HEK293 (cell line): ENCODE data around the gene PIM1.

Experiments used
- CTCF ChIA-PET: fragments of 350-600 bp; formaldehyde crosslinking; extraction: SDS; loops from one replicate; lab custom pipeline; 2021; ENCODE audit warnings: antibody characterized with exemption; lab: Yijun Ruan, JAX
- POLR2A ChIA-PET: fragments of 300-600 bp; formaldehyde crosslinking; extraction: SDS; loops from one replicate; lab custom pipeline; 2020; ENCODE audit warnings: antibody characterized with exemption, inconsistent platforms; lab: Yijun Ruan, JAX
- H3K27ac ChIP-seq: fragments of 200-500 bp; sonication (Bioruptor generic); 2 replicates; pipeline ENCODE4 v1.5.1; 2014; ENCODE audit warnings: low read depth, low read length, control low read depth, inconsistent platforms; ENCODE audit errors: extremely low read depth
- H3K36me3 ChIP-seq, 2 experiments: fragments of 200-500 bp in 1 of 2; sonication (Bioruptor generic) in 1 of 2; 1 replicate in 1 of 2; 2 replicates in 1 of 2; pipeline ENCODE4 v1.5.1; 2014 to 2017; ENCODE audit warnings: inconsistent platforms in 2 of 2, low read length in 2 of 2; ENCODE audit not compliant: control insufficient read depth in 2 of 2, insufficient read depth in 1 of 2
- H3K4me1 ChIP-seq: fragments of 200-500 bp; sonication (Bioruptor generic); 2 replicates; pipeline ENCODE4 v1.5.1; 2014; ENCODE audit warnings: mild to moderate bottlenecking, low read length, inconsistent platforms; ENCODE audit not compliant: control insufficient read depth, insufficient read depth
- H3K4me3 ChIP-seq: 2 replicates; pipeline ENCODE4 v1.5.1; 2011; ENCODE audit warnings: low read depth, mild to moderate bottlenecking, control low read depth, low read length, moderate library complexity
- H3K9me3 ChIP-seq: fragments of 200-500 bp; sonication (Bioruptor generic); 2 replicates; pipeline ENCODE4 v1.5.1; 2014; ENCODE audit warnings: low read depth, low read length, inconsistent platforms; ENCODE audit not compliant: control insufficient read depth, insufficient read depth
- GFI1B ChIP-seq: fragments of 450-650 bp; formaldehyde crosslinking; IDR thresholded peaks from 2 replicates; pipeline ENCODE4 v1.5.1; 2016; ENCODE audit warnings: missing biosample characterization, missing genetic modification characterization
- HOXD13 ChIP-seq: sonication (generic); formaldehyde crosslinking; IDR thresholded peaks from 2 replicates; pipeline ENCODE4 v1.8.0; 2022; ENCODE audit warnings: missing genetic modification reagents, borderline replicate concordance
- KLF10 ChIP-seq: fragments of 450-650 bp; IDR thresholded peaks from 2 replicates; pipeline ENCODE4 v1.5.1; 2018; ENCODE audit warnings: missing biosample characterization, mild to moderate bottlenecking, missing genetic modification characterization
- PRDM1 ChIP-seq: fragments of 450-650 bp; formaldehyde crosslinking; IDR thresholded peaks from 2 replicates; pipeline ENCODE4; 2016; ENCODE audit warnings: missing biosample characterization, missing genetic modification characterization
- PRDM4 ChIP-seq: fragments of 450-650 bp; formaldehyde crosslinking; IDR thresholded peaks from 2 replicates; pipeline ENCODE4 v1.5.1; 2017; ENCODE audit warnings: missing biosample characterization, missing genetic modification characterization
- SALL2 ChIP-seq: fragments of 450-650 bp; formaldehyde crosslinking; IDR thresholded peaks from 2 replicates; pipeline ENCODE4 v1.5.0; 2017; ENCODE audit warnings: missing biosample characterization, mild to moderate bottlenecking, missing genetic modification characterization, borderline replicate concordance
- TRIM28 ChIP-seq: IDR thresholded peaks from 2 replicates; pipeline ENCODE4 v1.6.1; 2011; ENCODE audit warnings: low read length, control low read depth, borderline replicate concordance
- ZBTB20 ChIP-seq: fragments of 450-650 bp; formaldehyde crosslinking; IDR thresholded peaks from 2 replicates; pipeline ENCODE4 v1.5.1; 2016; ENCODE audit warnings: missing biosample characterization, missing genetic modification characterization
- ZFHX2 ChIP-seq: fragments of 450-650 bp; formaldehyde crosslinking; conservative IDR thresholded peaks from 2 replicates; pipeline ENCODE4 v1.5.1; 2016; ENCODE audit warnings: missing biosample characterization, missing genetic modification characterization
- ZNF114 ChIP-seq: fragments of 450-650 bp; formaldehyde crosslinking; IDR thresholded peaks from 2 replicates; pipeline ENCODE4 v1.5.0; 2017; ENCODE audit warnings: missing biosample characterization, missing genetic modification characterization
- ZNF133 ChIP-seq: fragments of 450-650 bp; formaldehyde crosslinking; IDR thresholded peaks from 2 replicates; pipeline ENCODE4 v1.5.1; 2016; ENCODE audit warnings: missing biosample characterization, missing genetic modification characterization
- ZNF16 ChIP-seq: fragments of 450-650 bp; formaldehyde crosslinking; IDR thresholded peaks from 2 replicates; pipeline ENCODE4 v1.5.1; 2016; ENCODE audit warnings: low read depth, missing biosample characterization, missing genetic modification characterization
- ZNF2 ChIP-seq: fragments of 450-650 bp; formaldehyde crosslinking; IDR thresholded peaks from 2 replicates; pipeline ENCODE4 v1.5.1; 2016; ENCODE audit warnings: missing biosample characterization, missing genetic modification characterization
- ZNF214 ChIP-seq: fragments of 450-650 bp; formaldehyde crosslinking; IDR thresholded peaks from 2 replicates; pipeline ENCODE4 v1.5.1; 2017; ENCODE audit warnings: missing biosample characterization, mild to moderate bottlenecking, missing genetic modification characterization, borderline replicate concordance
- ZNF398 ChIP-seq: fragments of 450-650 bp; formaldehyde crosslinking; IDR thresholded peaks from 2 replicates; pipeline ENCODE4 v1.5.1; 2017; ENCODE audit warnings: missing biosample characterization, missing genetic modification characterization
- ZNF404 ChIP-seq: fragments of 450-650 bp; formaldehyde crosslinking; IDR thresholded peaks from 2 replicates; pipeline ENCODE4 v1.5.1; 2017; ENCODE audit warnings: missing biosample characterization, missing genetic modification characterization
- ZNF747 ChIP-seq: fragments of 450-650 bp; formaldehyde crosslinking; IDR thresholded peaks from 2 replicates; pipeline ENCODE4 v1.5.1; 2016; ENCODE audit warnings: missing biosample characterization, missing genetic modification characterization
- ZSCAN16 ChIP-seq: fragments of 450-650 bp; formaldehyde crosslinking; IDR thresholded peaks from 2 replicates; pipeline ENCODE4 v1.5.1; 2016; ENCODE audit warnings: missing biosample characterization, missing genetic modification characterization
- TF ChIP-seq, protein P1 (sequence below): fragments of 450-650 bp; formaldehyde crosslinking; IDR thresholded peaks from 2 replicates; pipeline ENCODE4 v1.5.1; 2016; ENCODE audit warnings: missing biosample characterization, missing genetic modification characterization

Gene PIM1

GRCh38 chr6:37204014-37204751 is 34.2 kb downstream of the PIM1 start (continued):
- TF ChIP-seq ZSCAN16: 0 out of 2 replicates have a peak, but pooled peaks have one; percentile 28
- TF ChIP-seq SALL2 (tag by site-specific recombination): peak; percentile 65; the same call in 1 of the 2 replicates
- TF ChIP-seq, all 188 proteins: peak for 22

GRCh38 chr6:37205175-37205996 is 35.4 kb downstream of the PIM1 start:
- ChIA-PET CTCF (interaction anchor here (0.6 to 17.8 kb wide), 18 partner anchors 10 to 1072 kb away, joined by 3 to 845 read pairs (median 3); no protein-coding TSS in a partner anchor), POLR2A (no interaction called here)
- no peak overlapping the region for H3K27ac ChIP-seq
- peak; percentile 87 for TF ChIP-seq PRDM1
- TF ChIP-seq ZNF747: no peak
- TF ChIP-seq ZFHX2 (tag by site-specific recombination): peak; percentile 33
- peak; percentile 21; the same call in 1 of the 2 replicates for TF ChIP-seq ZBTB20 (tag by site-specific recombination)
- TF ChIP-seq ZNF2 (tag by site-specific recombination): no peak
- TF ChIP-seq ZNF214: no peak
- peak; percentile 68; the same call in 1 of the 2 replicates for TF ChIP-seq ZNF398 (tag by site-specific recombination)
- no peak for TF ChIP-seq KLF10 (tag by site-specific recombination)
- H3K4me3 ChIP-seq: no peak overlapping the region
- peaks cover 4% of the 10 kb centered on the region for H3K4me1 ChIP-seq
- H3K36me3 ChIP-seq: no peaks in the 10 kb centered on the region
- no peaks in the 10 kb centered on the region for H3K9me3 ChIP-seq

DNA sequence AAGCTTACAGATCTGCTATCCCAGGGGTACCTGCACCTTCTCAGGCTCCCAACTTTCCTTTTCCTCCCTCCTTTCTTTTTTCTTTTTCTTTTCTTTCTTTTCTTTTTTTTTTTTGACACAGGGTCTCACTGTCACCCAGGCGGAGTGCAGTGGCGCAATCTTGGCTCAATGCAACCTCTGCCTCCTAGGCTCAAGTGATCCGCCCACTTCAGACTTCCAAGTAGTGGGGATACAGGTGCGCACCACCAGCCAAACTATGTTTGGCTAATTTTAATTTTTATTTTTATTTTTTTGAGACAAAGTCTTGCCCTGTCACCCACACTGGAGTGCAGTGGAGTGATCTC is 36.0 kb downstream of the PIM1 start:
- ChIA-PET POLR2A (no interaction called here), CTCF (interaction anchor here (0.6 to 17.8 kb wide), 14 partner anchors 9 to 454 kb away, joined by 3 to 845 read pairs (median 4); no protein-coding TSS in a partner anchor)
- H3K36me3 ChIP-seq: no peaks in the 10 kb centered on the region
- H3K4me3 ChIP-seq: no peak overlapping the region
- peaks cover 4% of the 10 kb centered on the region for H3K4me1 ChIP-seq
- no peaks in the 10 kb centered on the region for H3K9me3 ChIP-seq
- TF ChIP-seq GFI1B: no peak
- TF ChIP-seq, protein P1, sequence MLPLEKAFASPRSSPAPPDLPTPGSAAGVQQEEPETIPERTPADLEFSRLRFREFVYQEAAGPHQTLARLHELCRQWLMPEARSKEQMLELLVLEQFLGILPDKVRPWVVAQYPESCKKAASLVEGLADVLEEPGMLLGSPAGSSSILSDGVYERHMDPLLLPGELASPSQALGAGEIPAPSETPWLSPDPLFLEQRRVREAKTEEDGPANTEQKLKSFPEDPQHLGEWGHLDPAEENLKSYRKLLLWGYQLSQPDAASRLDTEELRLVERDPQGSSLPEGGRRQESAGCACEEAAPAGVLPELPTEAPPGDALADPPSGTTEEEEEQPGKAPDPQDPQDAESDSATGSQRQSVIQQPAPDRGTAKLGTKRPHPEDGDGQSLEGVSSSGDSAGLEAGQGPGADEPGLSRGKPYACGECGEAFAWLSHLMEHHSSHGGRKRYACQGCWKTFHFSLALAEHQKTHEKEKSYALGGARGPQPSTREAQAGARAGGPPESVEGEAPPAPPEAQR (tag by site-specific recombination): no peak
- TF ChIP-seq, all 188 proteins: peak for 0
- no peak overlapping the region for H3K27ac ChIP-seq

- POLR2A ChIA-PET: no interaction called here
- Histone ChIP-seq H3K4me1 (peaks cover 4% of the 10 kb centered on the region), H3K9me3 (no peaks in the 10 kb centered on the region), H3K36me3 (no peaks in the 10 kb centered on the region), H3K4me3 (no peak overlapping the region), H3K27ac (no peak overlapping the region)
- CTCF ChIA-PET: interaction anchor here (0.6 to 17.8 kb wide), 12 partner anchors 14 to 441 kb away, joined by 3 to 845 read pairs (median 26); partner anchors contain the start of gene PIM1
- no peak for TF ChIP-seq ZNF114
- TF ChIP-seq ZNF16 (tag by site-specific recombination): no peak
- no peak for TF ChIP-seq ZNF404 (tag by site-specific recombination)
- no peak for TF ChIP-seq TRIM28
- TF ChIP-seq PRDM4 (tag by site-specific recombination): no peak
- no peak for TF ChIP-seq HOXD13
- TF ChIP-seq ZNF133 (tag by site-specific recombination): no peak
Observed at GRCh38 chr6:37206622-37207021, 36.7 kb downstream of the PIM1 start.
